Stimulated activated CD8-positive, alpha-beta memory T cell treated with anti-CD3 and anti-CD28 coated beads, Interleukin-7, amount 100 ng/mL, for 1 hour (primary cell): ENCODE results near the gene MTCL3.

Source experiments
- DNase-seq, 2 donors: peaks; one replicate each; pipeline ENCODE4 v3.0.0-alpha.2; 2020; ENCODE audit warnings: low read depth in 2 of 2

Gene MTCL3

GRCh38 chr6:127515234-127515793, 3.8 kb downstream of the MTCL3 start:
- no peak for DNase-seq

GRCh38 chr6:127514773-127515227, 4.3 kb downstream of the MTCL3 start:
- no peak for DNase-seq

GRCh38 chr6:127514179-127514772, 4.9 kb downstream of the MTCL3 start:
- no peak for DNase-seq

- DNase-seq: no peak
These were observed 5.7 kb downstream of the MTCL3 start for GRCh38 chr6:127513425-127513824.

GRCh38 chr6:127510876-127511275, 8.3 kb downstream of the MTCL3 start:
- DNase-seq: no peak

- no peak for DNase-seq
These were observed 12.2 kb downstream of the MTCL3 start for GRCh38 chr6:127506894-127507293.

- DNase-seq: no peak
These were observed 16.1 kb downstream of the MTCL3 start for GRCh38 chr6:127503022-127503421.

- no peak for DNase-seq
These were observed 21.7 kb downstream of the MTCL3 start for GRCh38 chr6:127497410-127497809.

- DNase-seq: no peak
These were observed 22.7 kb downstream of the MTCL3 start for GRCh38 chr6:127496471-127496870.

- DNase-seq: no peak
These were observed 24.8 kb downstream of the MTCL3 start for GRCh38 chr6:127494240-127494767.

- no peak for DNase-seq
These were observed 29.9 kb downstream of the MTCL3 start for GRCh38 chr6:127489248-127489647.

- DNase-seq: no peak
These were observed 32.2 kb downstream of the MTCL3 start for GRCh38 chr6:127486934-127487333.

GRCh38 chr6:127484212-127484863, 34.8 kb downstream of the MTCL3 start:
- DNase-seq: no peak

- no peak for DNase-seq
These were observed 35.6 kb downstream of the MTCL3 start for GRCh38 chr6:127483399-127484055.

GRCh38 chr6:127482325-127482724, 36.8 kb downstream of the MTCL3 start:
- DNase-seq: no peak

GRCh38 chr6:127481628-127482027, 37.5 kb downstream of the MTCL3 start:
- DNase-seq: no peak

- no peak for DNase-seq
These were observed 38.0 kb downstream of the MTCL3 start for GRCh38 chr6:127481111-127481510.

GRCh38 chr6:127477658-127478057, 41.5 kb downstream of the MTCL3 start:
- no peak for DNase-seq

- no peak for DNase-seq
These were observed 43.3 kb downstream of the MTCL3 start for GRCh38 chr6:127475823-127476176.

- no peak for DNase-seq
These were observed 43.9 kb downstream of the MTCL3 start for GRCh38 chr6:127475135-127475822.

GRCh38 chr6:127471379-127472255, 47.5 kb downstream of the MTCL3 start:
- no peak for DNase-seq
